Islet precursor cell (in vitro differentiated cells): Measurements from ENCODE around the gene HSD17B12.
A peak's percentile ranks its signal among the peaks of the same experiment; 100 is the strongest.
"Not testable (repeated sequence)": the region's sequence is repeated elsewhere in the genome, so short reads cannot be mapped to it uniquely, and the experiment has no call there.

Experiments
- DNase-seq: peaks from one replicate; pipeline ENCODE4 v3.0.0-alpha.2; 2018

The HSD17B12 gene

GRCh38 chr11:43680521-43681400, at the start of gene HSD17B12:
Gene HSD17B12 (plus strand): TSS chr11:43680738. CDS start chr11:43680828, 90 bp downstream.
- DNase-seq: peak; percentile 100

GRCh38 chr11:43631732-43632131, 48.8 kb upstream of the HSD17B12 start:
- no peak for DNase-seq

- no peak for DNase-seq
Measured at GRCh38 chr11:43632181-43632580, 48.4 kb upstream of the HSD17B12 start.

GRCh38 chr11:43638717-43639116, 41.8 kb upstream of the HSD17B12 start:
- DNase-seq: no peak

GRCh38 chr11:43639224-43639623, 41.3 kb upstream of the HSD17B12 start:
- DNase-seq: no peak

GRCh38 chr11:43639920-43640319, 40.6 kb upstream of the HSD17B12 start:
- DNase-seq: no peak

- DNase-seq: peak; percentile 92
Measured at GRCh38 chr11:43643898-43644620, 36.5 kb upstream of the HSD17B12 start.

- DNase-seq: no peak
Measured at GRCh38 chr11:43644621-43645299, 35.8 kb upstream of the HSD17B12 start.

GRCh38 chr11:43646767-43647166, 33.8 kb upstream of the HSD17B12 start:
- DNase-seq: no peak

- no peak for DNase-seq
Measured at GRCh38 chr11:43648888-43649287, 31.6 kb upstream of the HSD17B12 start.

- no peak for DNase-seq
Measured at GRCh38 chr11:43649501-43649900, 31.0 kb upstream of the HSD17B12 start.

GRCh38 chr11:43649921-43650320, 30.6 kb upstream of the HSD17B12 start:
- no peak for DNase-seq

GRCh38 chr11:43663018-43663417, 17.5 kb upstream of the HSD17B12 start:
- DNase-seq: not testable (repeated sequence)

GRCh38 chr11:43664295-43664694, 16.2 kb upstream of the HSD17B12 start:
- no peak for DNase-seq

- not testable (repeated sequence) for DNase-seq
Measured at GRCh38 chr11:43671284-43671683, 9.3 kb upstream of the HSD17B12 start.

- DNase-seq: no peak
Measured at GRCh38 chr11:43674560-43674959, 6.0 kb upstream of the HSD17B12 start.

- no peak for DNase-seq
Measured at GRCh38 chr11:43676933-43677332, 3.6 kb upstream of the HSD17B12 start.

GRCh38 chr11:43681401-43681942, 934 bp downstream of the HSD17B12 start:
- DNase-seq: no peak

GRCh38 chr11:43682081-43682480, 1.5 kb downstream of the HSD17B12 start:
- not testable (repeated sequence) for DNase-seq

GRCh38 chr11:43685440-43685839, 4.9 kb downstream of the HSD17B12 start:
- DNase-seq: no peak

- DNase-seq: no peak
Measured at GRCh38 chr11:43686207-43686606, 5.7 kb downstream of the HSD17B12 start.

GRCh38 chr11:43687120-43687791, 6.7 kb downstream of the HSD17B12 start:
- DNase-seq: peak; percentile 67

- no peak for DNase-seq
Measured at GRCh38 chr11:43688394-43688793, 7.9 kb downstream of the HSD17B12 start.
